Measurements from ENCODE around the gene ATG9A.

DNA sequence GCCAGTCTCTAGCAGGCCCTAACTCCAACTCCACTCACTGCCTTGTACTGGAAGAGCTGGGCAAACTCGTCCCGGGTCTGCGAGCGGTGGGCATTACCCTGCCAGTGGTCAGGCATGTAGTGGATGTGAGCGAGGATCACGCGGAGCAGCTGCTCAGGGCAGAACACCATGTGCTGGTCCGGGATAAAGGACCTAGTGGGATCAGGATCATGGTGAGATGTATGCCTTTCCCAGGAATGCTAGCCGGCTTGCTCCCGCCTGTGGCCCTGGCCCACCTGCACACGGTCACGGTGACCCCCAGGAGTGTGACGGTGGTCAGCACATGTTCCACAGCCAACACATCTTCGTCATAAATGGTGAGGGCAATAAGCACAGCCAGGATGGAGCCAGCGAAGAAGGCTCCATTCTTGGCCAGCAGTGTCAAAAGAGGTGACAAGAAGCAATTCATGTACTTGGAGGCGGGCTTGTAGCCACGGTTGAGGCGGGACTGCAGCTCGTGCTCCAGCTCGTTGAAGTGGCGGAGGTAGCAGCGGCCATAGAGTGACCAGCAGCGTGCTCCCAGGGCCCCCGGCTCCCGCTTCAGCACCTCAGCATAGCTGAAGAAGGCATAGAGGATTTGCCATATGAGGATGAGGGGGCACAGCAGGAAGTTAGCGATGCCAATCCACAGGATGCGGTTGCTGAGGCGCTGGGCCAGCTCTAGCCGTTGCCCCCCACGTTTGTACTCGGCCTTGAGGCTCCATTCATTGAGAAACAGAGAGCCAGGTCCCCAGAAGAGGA, 5.4 kb downstream of the ATG9A start:
- TF ChIP-seq, protein P1, sequence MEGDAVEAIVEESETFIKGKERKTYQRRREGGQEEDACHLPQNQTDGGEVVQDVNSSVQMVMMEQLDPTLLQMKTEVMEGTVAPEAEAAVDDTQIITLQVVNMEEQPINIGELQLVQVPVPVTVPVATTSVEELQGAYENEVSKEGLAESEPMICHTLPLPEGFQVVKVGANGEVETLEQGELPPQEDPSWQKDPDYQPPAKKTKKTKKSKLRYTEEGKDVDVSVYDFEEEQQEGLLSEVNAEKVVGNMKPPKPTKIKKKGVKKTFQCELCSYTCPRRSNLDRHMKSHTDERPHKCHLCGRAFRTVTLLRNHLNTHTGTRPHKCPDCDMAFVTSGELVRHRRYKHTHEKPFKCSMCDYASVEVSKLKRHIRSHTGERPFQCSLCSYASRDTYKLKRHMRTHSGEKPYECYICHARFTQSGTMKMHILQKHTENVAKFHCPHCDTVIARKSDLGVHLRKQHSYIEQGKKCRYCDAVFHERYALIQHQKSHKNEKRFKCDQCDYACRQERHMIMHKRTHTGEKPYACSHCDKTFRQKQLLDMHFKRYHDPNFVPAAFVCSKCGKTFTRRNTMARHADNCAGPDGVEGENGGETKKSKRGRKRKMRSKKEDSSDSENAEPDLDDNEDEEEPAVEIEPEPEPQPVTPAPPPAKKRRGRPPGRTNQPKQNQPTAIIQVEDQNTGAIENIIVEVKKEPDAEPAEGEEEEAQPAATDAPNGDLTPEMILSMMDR (IDR thresholded peaks at IDR 0.05; ENCODE audit: poor library complexity, severe bottlenecking) = no peak
- TF ChIP-seq MXI1 (conservative IDR thresholded peaks at IDR 0.05; ENCODE audit: poor library complexity, severe bottlenecking) = no peak
- no peak for TF ChIP-seq EZH2 (IDR thresholded peaks at IDR 0.05; ENCODE audit: borderline replicate concordance, insufficient read depth, low read length, poor library complexity, severe bottlenecking)
- TF ChIP-seq RAD21 (conservative IDR thresholded peaks at IDR 0.05) = no peak
